NCI-H460 (cell line): ENCODE results near the gene PSMB9. TPM values are rescaled to one million over a fixed set of nuclear protein-coding genes. Genes with fewer than 3 reads are reported as not detected.

ENCODE experiments used
- DNase-seq: peaks from one replicate; pipeline ENCODE4 v3.0.0-alpha.2; 2016; ENCODE audit warnings: low read depth; ENCODE audit errors: extremely low read depth
- total RNA-seq: library from RNA; depleted of rRNA; stranded (reverse); fragments of >200 nt; shearing (Covaris generic); gene quantifications from 2 replicates; pipeline ENCODE4 v1.2.3, GENCODE V29; 2014

Gene PSMB9
- total RNA-seq, 1 experiment from 2014 or later: 20.3 TPM

- DNase-seq: peak; percentile 84
Observed at GRCh38 chr6:32838114-32838958, 15.7 kb upstream of the PSMB9 start, which contains the start of gene TAP2. TAP2 (minus strand) TSS chr6:32838739; CDS start chr6:32838233, 506 bp downstream.

DNA sequence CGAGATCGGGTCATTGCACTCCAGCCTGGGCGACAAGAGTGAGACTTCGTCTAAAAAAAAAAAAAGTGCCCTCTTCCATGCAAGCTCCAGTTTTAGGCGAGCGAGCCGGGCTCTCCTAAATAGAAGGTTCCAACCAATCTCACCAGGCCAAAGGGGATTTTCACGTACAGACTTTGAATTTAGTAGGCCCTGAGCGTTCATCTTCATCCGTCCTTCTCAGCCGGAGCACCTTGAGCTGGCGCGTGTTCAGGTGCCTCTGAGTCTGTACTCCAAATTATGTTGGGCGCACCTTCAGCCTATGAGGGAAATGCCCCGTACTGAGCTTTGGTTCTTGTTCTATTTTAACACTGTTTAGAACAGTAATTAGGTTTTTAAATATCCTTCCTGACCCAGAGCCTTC, 14.6 kb upstream of the PSMB9 start:
- no peak for DNase-seq

- DNase-seq: no peak
Observed at GRCh38 chr6:32840604-32841246, 13.3 kb upstream of the PSMB9 start.

DNA sequence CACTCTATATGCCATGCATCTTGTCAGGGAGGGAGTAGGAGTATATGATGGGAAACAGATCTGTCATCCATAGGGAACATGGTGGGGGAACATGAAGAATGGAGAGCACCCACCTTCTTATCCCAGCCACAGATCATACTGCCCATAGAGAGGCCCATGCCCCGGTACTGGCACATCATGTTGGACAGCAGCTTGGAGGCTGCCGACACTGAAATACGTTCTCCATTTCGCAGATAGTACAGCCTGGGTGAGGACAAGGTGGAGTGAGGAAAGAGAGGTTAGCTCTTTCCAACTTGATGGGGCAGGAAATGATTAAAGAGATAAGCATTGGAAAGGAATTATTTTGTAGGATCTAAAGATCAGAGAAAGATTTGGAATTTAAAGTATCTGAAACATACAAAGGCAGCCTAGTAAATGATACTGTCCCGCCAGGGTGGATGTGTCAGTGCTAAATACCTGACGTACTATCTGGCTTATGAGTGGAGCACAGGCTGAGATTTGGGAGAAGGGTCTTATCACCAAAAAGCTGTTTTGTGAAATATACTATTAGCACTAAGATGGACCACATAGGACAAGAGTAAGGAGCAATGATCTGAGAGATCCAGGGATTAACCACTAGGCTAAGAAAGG, 11.9 kb upstream of the PSMB9 start:
- DNase-seq: no peak

GRCh38 chr6:32842690-32843089, 11.3 kb upstream of the PSMB9 start:
- DNase-seq: no peak

DNA sequence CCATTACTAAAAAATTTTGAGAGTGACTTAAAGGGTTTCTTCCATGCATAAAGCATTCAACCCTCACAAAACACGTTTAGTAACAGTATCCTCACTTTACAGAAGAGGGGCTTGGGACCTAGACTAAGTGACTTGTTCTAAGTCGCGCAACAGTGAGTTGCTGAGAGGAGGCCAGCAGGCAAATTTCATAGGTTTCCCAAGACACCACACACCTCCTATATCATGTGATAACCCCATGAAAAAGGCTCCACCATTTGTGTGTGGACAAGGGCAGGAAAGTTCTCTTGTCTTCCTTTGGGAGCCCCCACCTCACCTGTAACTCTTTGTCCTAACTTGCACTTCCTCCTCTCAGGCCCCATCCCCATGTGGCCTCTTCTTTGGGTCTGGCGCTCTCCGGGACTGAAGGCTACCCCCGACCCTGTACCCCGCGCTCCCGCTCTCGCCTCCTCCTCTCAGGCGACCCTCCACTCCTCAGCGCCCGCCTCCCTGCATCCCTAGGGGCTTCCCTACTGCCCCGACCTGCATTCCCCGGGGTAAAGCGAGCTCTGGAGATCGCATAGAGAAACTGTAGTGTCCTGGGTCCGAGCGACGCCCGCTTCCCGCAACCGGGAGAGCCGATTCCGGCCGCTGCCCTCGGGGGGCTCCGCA, 10.5 kb upstream of the PSMB9 start:
- no peak for DNase-seq

GRCh38 chr6:32843979-32844838, 9.8 kb upstream of the PSMB9 start, which contains the start of gene PSMB8:
PSMB8 (minus strand) TSS chr6:32844047; CDS start chr6:32843996, 51 bp downstream.
- peak; percentile 91 for DNase-seq

DNA sequence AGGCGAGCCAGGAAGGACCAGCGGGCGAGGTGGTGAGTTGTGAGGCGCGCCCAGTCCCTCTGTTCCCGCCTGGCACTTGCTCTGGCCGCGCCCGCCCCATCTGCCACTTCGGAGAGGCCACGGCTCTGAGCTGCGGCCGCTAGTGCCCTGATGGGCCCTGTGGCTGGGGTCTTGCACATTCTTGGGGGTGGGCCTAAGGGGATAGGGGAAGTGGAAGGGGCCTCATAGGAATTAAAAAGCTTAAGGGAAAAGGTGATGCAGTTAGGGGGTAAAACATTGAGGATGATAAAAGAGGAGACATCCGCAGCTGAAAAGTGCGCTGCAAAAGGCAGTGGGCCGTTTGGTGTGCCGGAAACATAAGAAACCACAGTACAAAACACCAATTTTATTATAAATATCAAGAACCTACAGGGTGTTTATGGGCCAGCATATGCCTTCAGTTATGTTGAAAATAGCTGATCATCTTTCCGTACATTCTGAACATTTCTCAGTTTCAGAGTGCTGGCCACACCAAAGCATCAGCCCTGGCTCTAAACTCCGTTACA, 9.1 kb upstream of the PSMB9 start:
- no peak for DNase-seq

DNA sequence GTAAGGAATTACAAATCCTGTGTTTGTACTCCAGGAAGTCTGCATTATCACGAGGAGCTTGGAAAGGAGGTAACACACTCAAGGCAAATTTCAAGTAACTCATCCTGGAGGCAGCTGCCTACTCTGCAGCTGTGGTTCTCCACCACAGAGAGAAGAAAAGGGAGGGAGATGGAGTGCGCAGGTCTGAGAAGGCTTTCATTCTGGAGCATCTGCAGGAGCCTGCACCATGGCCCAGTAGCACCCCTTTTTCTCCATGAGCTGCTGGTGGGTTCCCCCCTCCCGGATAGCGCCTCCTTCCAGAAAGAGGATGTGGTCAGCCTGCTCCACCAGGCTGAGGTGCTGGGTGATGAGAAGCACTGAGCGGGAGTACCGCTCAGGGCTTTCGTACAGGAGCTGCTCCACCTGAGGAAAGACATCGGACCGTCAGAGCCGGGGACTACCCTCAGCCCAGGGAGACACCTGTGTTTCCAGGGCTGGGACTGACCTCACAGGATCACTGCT, 8.6 kb upstream of the PSMB9 start:
- no peak for DNase-seq

- no peak for DNase-seq
Observed at GRCh38 chr6:32847004-32847403, 7.0 kb upstream of the PSMB9 start.

GRCh38 chr6:32847795-32848194, 6.2 kb upstream of the PSMB9 start:
- DNase-seq: no peak

GRCh38 chr6:32849126-32849525, 4.9 kb upstream of the PSMB9 start:
- no peak for DNase-seq

DNA sequence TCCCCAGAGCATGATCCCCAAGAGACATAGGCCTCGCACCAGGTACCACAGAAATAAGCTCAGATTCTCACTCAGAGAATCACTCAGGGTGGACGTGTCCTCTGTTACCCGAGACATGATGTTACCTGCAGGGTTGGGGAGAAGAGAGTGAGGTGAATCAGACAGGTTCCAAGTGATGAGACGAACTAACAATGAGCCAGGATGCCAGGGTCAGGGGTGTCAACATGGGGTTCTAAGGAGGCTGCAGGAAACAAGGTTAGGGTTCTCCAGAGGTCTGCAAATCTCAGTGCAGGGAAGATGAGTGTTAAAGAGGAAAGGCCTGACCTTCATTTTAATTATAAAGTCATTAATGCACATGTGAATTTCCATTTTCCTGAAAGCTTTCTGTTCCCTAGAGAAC, 3.0 kb upstream of the PSMB9 start:
- no peak for DNase-seq

DNA sequence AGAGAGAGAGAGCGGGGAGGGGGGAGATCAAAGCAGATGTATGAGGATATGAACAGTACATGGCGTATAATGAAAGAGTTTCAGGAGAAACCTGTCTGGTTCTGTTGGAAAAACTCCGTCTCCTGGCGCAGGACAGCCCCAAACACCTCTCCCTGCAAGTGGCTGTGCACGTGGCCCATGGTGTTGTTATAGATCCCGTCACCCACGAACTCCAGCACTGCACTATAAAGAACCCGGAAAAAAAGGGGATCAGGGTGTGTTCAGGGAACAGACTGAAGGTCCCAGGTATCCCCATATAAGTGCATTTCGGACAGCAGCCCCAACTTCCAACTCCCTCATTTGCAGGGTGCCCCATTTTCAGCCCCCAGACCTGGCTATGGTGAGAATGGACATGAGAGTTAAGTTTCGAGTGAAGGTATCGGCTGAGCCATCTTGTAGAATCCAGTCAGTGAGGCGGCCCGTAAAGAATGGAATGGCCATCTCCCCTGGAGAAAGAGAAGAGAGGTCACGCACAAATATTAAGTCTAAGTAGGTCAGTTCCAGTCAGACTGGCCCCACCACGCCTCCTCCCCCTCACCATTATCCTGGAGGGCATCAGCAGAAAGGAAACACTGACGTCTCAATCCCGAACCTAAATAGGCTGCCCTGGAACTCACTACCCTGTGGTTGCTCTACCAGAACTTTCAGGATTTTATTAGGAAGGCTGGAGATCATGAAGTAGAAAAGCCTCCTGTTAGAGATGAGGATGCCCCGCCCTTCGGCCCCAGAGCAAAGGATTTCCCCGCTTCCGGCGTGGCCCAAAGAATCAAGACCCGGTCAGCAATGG, 1.8 kb upstream of the PSMB9 start:
- no peak for DNase-seq

- DNase-seq: no peak
Observed at GRCh38 chr6:32852844-32853540, 1.0 kb upstream of the PSMB9 start.

DNA sequence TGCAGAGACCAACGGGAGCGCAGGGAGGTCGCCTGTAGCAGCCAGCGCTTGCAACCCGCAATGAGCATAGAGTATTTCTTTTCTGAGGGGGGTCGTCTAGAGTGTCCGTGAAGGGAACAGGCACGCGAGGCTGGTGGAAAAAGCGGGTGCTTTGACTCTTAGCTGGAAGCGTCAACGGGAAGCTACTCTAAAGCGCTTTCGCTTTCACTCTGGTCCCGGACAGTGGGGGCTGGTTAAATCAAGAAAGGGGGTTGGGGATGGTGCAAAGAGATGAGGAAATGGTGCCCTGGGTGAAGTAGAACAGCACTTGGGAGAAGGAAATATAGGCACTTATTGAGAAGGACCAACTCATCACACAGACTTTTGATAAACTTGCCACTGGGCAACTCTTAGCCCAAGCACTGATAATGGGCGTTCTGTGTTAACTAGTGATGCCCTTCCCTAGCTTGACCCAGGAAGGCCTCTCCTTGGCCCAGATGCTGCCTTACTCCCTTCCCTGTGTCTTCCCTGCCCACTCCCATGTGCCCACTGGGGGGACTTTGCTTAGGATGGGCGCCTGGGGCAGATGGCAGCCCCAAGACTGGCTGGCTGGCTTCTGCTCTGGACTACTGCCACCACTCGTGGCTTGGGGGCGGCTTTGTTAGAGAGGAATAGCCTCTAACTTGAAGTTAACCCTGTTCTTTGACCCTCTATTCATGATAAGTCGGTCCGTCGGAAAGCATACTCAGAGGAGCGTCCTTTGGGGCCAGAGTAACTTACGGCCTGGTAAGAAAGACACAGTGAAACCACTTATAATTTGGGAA, 585 bp downstream of the PSMB9 start:
- DNase-seq: no peak

GRCh38 chr6:32855467-32856174, 1.6 kb downstream of the PSMB9 start:
- DNase-seq: no peak
